GM19372 (cell line): Measurements from ENCODE around the gene EEFSEC.

Source experiments
- ATAC-seq: cut with Tn5 transposase; IDR thresholded peaks from one replicate; pipeline ENCODE4 v1.9.1; 2021; ENCODE audit warnings: mild to moderate bottlenecking, low read depth, moderate library complexity; ENCODE audit not compliant: unreplicated experiment

The EEFSEC gene

GRCh38 chr3:128239304-128239703 lies 86.0 kb downstream of the EEFSEC start:
- ATAC-seq, result no peak

- no peak for ATAC-seq
These were observed 87.0 kb downstream of the EEFSEC start for GRCh38 chr3:128240232-128240631.

GRCh38 chr3:128241741-128242140 lies 88.5 kb downstream of the EEFSEC start:
- no peak for ATAC-seq

GRCh38 chr3:128242818-128243601 lies 89.7 kb downstream of the EEFSEC start:
- no peak for ATAC-seq

- no peak for ATAC-seq
These were observed 90.6 kb downstream of the EEFSEC start for GRCh38 chr3:128243602-128244504.

- ATAC-seq, result no peak
These were observed 92.2 kb downstream of the EEFSEC start for GRCh38 chr3:128245460-128245859.

GRCh38 chr3:128247666-128248409 lies 94.6 kb downstream of the EEFSEC start:
- ATAC-seq, result no peak

GRCh38 chr3:128252083-128252482 lies 98.8 kb downstream of the EEFSEC start:
- ATAC-seq, result no peak

GRCh38 chr3:128253150-128253549 lies 99.9 kb downstream of the EEFSEC start:
- no peak for ATAC-seq

GRCh38 chr3:128254066-128254590 lies 100.8 kb downstream of the EEFSEC start:
- no peak for ATAC-seq

- ATAC-seq, result no peak
These were observed 101.7 kb downstream of the EEFSEC start for GRCh38 chr3:128254967-128255366.

GRCh38 chr3:128256131-128256530 lies 102.8 kb downstream of the EEFSEC start:
- ATAC-seq, result no peak

GRCh38 chr3:128257632-128258031 lies 104.4 kb downstream of the EEFSEC start:
- ATAC-seq, result no peak

GRCh38 chr3:128260275-128260674 lies 107.0 kb downstream of the EEFSEC start:
- no peak for ATAC-seq

- ATAC-seq, result no peak
These were observed 109.2 kb downstream of the EEFSEC start for GRCh38 chr3:128262457-128262856.

GRCh38 chr3:128263118-128263517 lies 109.8 kb downstream of the EEFSEC start:
- ATAC-seq, result no peak

GRCh38 chr3:128263946-128264345 lies 110.7 kb downstream of the EEFSEC start:
- no peak for ATAC-seq

GRCh38 chr3:128266453-128266852 lies 113.2 kb downstream of the EEFSEC start:
- no peak for ATAC-seq

- ATAC-seq, result no peak
These were observed 114.3 kb downstream of the EEFSEC start for GRCh38 chr3:128267541-128267940.

- no peak for ATAC-seq
These were observed 115.9 kb downstream of the EEFSEC start for GRCh38 chr3:128269006-128269775.
